HG03457 (cell line): Measurements from ENCODE around the gene OTOG.
"Not testable (repeated sequence)": the region's sequence is repeated elsewhere in the genome, so short reads cannot be mapped to it uniquely, and the experiment has no call there.

Source experiments
- ATAC-seq: cut with Tn5 transposase; IDR thresholded peaks from one replicate; pipeline ENCODE4 v1.9.1; 2021; ENCODE audit warnings: moderate number of reproducible peaks; ENCODE audit not compliant: unreplicated experiment

OTOG gene

GRCh38 chr11:17613428-17613962 is 66.4 kb downstream of the OTOG start:
- no peak for ATAC-seq

- no peak for ATAC-seq
Observed at GRCh38 chr11:17613983-17614382, 66.9 kb downstream of the OTOG start.

GRCh38 chr11:17622711-17623110 is 75.7 kb downstream of the OTOG start:
- ATAC-seq: not testable (repeated sequence)

GRCh38 chr11:17629113-17629512 is 82.1 kb downstream of the OTOG start:
- ATAC-seq: no peak

- no peak for ATAC-seq
Observed at GRCh38 chr11:17630936-17631335, 83.9 kb downstream of the OTOG start.

- ATAC-seq: no peak
Observed at GRCh38 chr11:17631702-17632365, 84.8 kb downstream of the OTOG start.

GRCh38 chr11:17633279-17633986 is 86.4 kb downstream of the OTOG start:
- no peak for ATAC-seq

GRCh38 chr11:17633987-17634775 is 87.1 kb downstream of the OTOG start:
- no peak for ATAC-seq

- ATAC-seq: no peak
Observed at GRCh38 chr11:17634776-17635550, 87.9 kb downstream of the OTOG start.

GRCh38 chr11:17635551-17635938 is 88.5 kb downstream of the OTOG start:
- no peak for ATAC-seq

- no peak for ATAC-seq
Observed at GRCh38 chr11:17636721-17637120, 89.7 kb downstream of the OTOG start.

GRCh38 chr11:17637901-17638300 is 90.8 kb downstream of the OTOG start:
- ATAC-seq: no peak

- ATAC-seq: no peak
Observed at GRCh38 chr11:17638311-17638710, 91.3 kb downstream of the OTOG start.

- ATAC-seq: no peak
Observed at GRCh38 chr11:17639091-17639490, 92.0 kb downstream of the OTOG start.

- ATAC-seq: no peak
Observed at GRCh38 chr11:17639781-17640180, 92.7 kb downstream of the OTOG start.

- no peak for ATAC-seq
Observed at GRCh38 chr11:17640493-17641164, 93.6 kb downstream of the OTOG start.

GRCh38 chr11:17641792-17642350 is 94.8 kb downstream of the OTOG start:
- no peak for ATAC-seq

GRCh38 chr11:17642370-17642769 is 95.3 kb downstream of the OTOG start:
- no peak for ATAC-seq

- ATAC-seq: no peak
Observed at GRCh38 chr11:17642980-17643379, 95.9 kb downstream of the OTOG start.
